Stimulated activated CD8-positive, alpha-beta memory T cell treated with anti-CD3 and anti-CD28 coated beads, Interleukin-4, amount 100 ng/mL, for 1 hour (primary cell): ENCODE data around the gene EBF3.

Source experiments
- DNase-seq, 2 donors: peaks; one replicate each; pipeline ENCODE4 v3.0.0-alpha.2; 2020; ENCODE audit warnings: low read depth in 2 of 2, low spot score in 1 of 2

The EBF3 gene

GRCh38 chr10:129894698-129895097 is 69.4 kb downstream of the EBF3 start:
- no peak for DNase-seq

GRCh38 chr10:129893104-129894089 is 70.7 kb downstream of the EBF3 start:
- no peak for DNase-seq

GRCh38 chr10:129892548-129893052 is 71.5 kb downstream of the EBF3 start:
- DNase-seq: no peak

- no peak for DNase-seq
These were observed 72.3 kb downstream of the EBF3 start for GRCh38 chr10:129891806-129892205.

GRCh38 chr10:129890170-129890569 is 73.9 kb downstream of the EBF3 start:
- DNase-seq: no peak

GRCh38 chr10:129888784-129889616 is 75.1 kb downstream of the EBF3 start:
- DNase-seq: no peak

GRCh38 chr10:129887986-129888783 is 75.9 kb downstream of the EBF3 start:
- no peak for DNase-seq

GRCh38 chr10:129887381-129887905 is 76.6 kb downstream of the EBF3 start:
- no peak for DNase-seq

GRCh38 chr10:129886263-129886662 is 77.8 kb downstream of the EBF3 start:
- no peak for DNase-seq

GRCh38 chr10:129885526-129885925 is 78.5 kb downstream of the EBF3 start:
- DNase-seq: no peak

- DNase-seq: no peak
These were observed 79.5 kb downstream of the EBF3 start for GRCh38 chr10:129884398-129885078.

GRCh38 chr10:129883626-129884397 is 80.3 kb downstream of the EBF3 start:
- DNase-seq: no peak

GRCh38 chr10:129883029-129883428 is 81.0 kb downstream of the EBF3 start:
- no peak for DNase-seq

- no peak for DNase-seq
These were observed 81.6 kb downstream of the EBF3 start for GRCh38 chr10:129882291-129883010.

GRCh38 chr10:129881641-129882040 is 82.4 kb downstream of the EBF3 start:
- DNase-seq: no peak

GRCh38 chr10:129880191-129880870 is 83.7 kb downstream of the EBF3 start:
- DNase-seq: no peak

- no peak for DNase-seq
These were observed 84.4 kb downstream of the EBF3 start for GRCh38 chr10:129879655-129880054.

GRCh38 chr10:129878835-129879234 is 85.2 kb downstream of the EBF3 start:
- DNase-seq: no peak
